HG02840 (cell line): ENCODE results near the gene NPBWR2.
A peak's percentile ranks its signal among the peaks of the same experiment; 100 is the strongest.

Experiments
- ATAC-seq: cut with Tn5 transposase; IDR thresholded peaks from one replicate; pipeline ENCODE4 v1.9.1; 2021; ENCODE audit warnings: mild to moderate bottlenecking, moderate library complexity, moderate number of reproducible peaks; ENCODE audit not compliant: unreplicated experiment, low FRiP score

The NPBWR2 gene

DNA sequence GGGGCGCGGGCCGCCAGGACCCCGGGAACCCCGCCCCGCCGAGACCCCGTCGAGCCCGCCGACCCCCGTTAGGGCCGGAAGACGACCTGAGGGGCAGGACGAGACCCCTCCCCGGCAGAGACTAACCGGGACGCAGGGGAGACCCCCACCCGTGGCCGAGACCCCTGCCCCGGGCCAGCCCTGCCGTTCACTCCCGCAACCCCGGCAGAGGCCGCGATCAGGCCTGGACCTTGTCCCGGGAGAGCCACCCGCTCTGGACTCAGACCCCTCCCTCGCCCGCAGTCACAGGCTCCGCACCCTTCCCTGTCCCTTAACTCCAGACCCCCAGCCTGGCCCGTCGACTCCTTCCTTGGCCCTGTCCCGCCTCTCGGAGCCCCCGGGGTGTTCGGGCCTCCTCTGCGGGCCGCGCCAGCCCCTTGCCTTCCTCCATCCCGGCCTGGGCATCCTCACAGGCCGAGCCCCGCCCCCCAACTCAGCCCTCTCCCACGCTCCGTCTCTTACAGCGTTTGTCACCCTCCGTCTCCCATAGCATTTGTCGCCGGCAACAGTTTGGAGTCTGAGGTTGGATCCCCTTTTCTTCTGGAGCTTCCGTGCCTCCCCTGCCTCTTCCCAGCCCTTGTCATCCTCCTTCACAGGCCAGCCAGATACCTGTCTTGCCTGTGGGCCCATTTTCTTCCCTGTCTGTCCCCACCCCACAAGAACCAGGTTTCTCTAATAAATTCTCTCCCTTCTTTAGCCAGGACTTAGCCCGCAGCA, 43.8 kb downstream of the NPBWR2 start:
- ATAC-seq, result no peak

- ATAC-seq, result peak; percentile 77
Observed at GRCh38 chr20:64062596-64063388, 44.6 kb downstream of the NPBWR2 start, which contains the start of gene TCEA2. Gene TCEA2 (plus strand): TSS chr20:64063198. CDS start chr20:64063313, 115 bp downstream.

DNA sequence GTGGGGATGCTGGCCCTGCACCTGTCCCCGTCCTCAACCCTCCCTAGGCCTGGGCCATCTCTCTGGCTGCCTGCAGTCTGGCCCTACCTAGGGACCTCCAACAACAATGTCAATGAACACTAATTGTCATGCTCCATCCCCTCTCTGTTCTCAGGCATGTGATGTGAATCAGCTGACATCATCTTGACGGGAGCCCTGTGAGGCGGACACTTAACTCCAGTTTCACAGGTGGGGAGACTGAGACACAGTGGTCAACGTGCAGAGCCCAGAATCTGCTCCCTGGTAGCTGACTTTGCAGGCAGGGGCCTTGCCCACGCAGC, 45.1 kb downstream of the NPBWR2 start:
- ATAC-seq, result no peak

DNA sequence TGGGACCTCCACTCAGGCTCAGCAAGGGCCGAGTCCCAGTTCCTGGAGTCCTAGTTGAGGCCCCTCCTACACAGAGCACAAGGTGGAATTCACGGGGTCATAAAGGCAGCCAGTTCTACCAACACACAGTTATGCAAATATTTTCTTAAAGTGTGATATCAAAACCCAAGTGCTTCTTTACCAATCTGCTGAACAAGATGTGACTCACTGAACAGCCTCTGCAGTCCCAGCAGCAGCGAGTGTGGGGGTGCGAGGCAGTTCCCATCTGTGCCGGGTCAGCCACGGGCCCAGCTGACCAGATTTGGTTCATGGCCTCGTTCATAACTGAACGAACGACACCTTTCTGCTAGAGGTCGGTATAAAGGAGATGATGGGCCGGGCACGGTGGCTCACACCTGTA, 48.8 kb downstream of the NPBWR2 start:
- no peak for ATAC-seq

GRCh38 chr20:64057628-64058498, 49.5 kb downstream of the NPBWR2 start:
- ATAC-seq, result no peak

GRCh38 chr20:64056889-64057627, 50.3 kb downstream of the NPBWR2 start:
- no peak for ATAC-seq

DNA sequence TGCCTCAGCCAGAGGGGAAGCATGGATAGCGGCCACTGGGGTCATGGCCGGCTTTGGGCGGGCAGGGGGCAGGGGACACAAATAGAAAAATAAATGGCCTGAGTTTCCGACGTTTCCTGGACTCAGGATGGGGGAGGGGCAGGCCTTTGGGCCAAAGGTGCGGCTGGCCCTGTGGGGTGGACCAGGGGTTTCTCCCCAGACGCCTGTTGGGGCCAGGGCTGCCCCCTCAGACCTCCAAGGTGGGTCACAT, 50.8 kb downstream of the NPBWR2 start:
- ATAC-seq, result no peak

GRCh38 chr20:64055893-64056638, 51.3 kb downstream of the NPBWR2 start:
- no peak for ATAC-seq

DNA sequence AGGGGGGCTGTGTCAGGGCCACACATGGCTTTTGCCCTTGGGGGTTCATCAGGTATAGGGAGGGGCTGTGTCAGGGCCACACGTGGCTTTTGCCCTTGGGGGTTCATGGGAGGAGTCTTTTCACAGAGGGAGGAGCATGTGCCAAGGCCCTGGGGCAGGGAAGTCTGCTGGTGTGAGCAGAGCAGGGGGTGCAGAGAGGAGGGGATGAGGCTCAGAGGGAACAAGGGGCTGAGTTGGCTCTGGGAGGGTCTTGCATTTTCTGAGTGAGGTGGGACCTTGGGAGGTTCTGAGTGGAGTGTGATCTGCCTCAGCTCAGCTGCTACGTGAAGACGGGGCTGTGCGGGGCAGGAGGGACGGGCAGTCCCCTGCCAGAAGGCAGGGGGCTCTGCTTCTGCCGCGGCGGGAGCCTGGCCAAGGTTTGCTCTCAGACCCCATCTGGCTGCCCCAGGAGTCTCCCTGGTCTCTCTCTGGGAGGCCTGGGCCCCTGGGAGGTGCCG, 51.9 kb downstream of the NPBWR2 start:
- no peak for ATAC-seq

GRCh38 chr20:64053841-64054661, 53.3 kb downstream of the NPBWR2 start:
- no peak for ATAC-seq
